Endothelial cell of umbilical vein (primary cell): ENCODE results near the gene KLHL5. TPM values are rescaled to one million over a fixed set of nuclear protein-coding genes. Genes with fewer than 3 reads are reported as not detected.

Experiments used
- BruUV-seq: library from RNA; stranded (reverse); fragments of 400-500 nt; replicated peaks from 2 replicates; lab custom pipeline; 2021; lab: Mats Ljungman, UMichigan
- CTCF ChIA-PET: fragments of 300-600, 350-600 bp; sonication (Branson Sonifier 250); formaldehyde crosslinking; loops from one replicate; lab custom pipeline; 2021; ENCODE audit warnings: antibody characterized with exemption, inconsistent platforms; lab: Charles Lee
- POLR2A ChIA-PET: fragments of 300-600, 350-600 bp; sonication (Branson Sonifier 250); formaldehyde crosslinking; loops from one replicate; lab custom pipeline; 2021; ENCODE audit warnings: antibody characterized with exemption, inconsistent platforms; lab: Charles Lee
- DNase-seq: peaks from one replicate; pipeline ENCODE4 v3.0.0-alpha.2; 2011; ENCODE audit warnings: low read depth, low spot score
- FAIRE-seq: peaks from 2 replicates; lab custom pipeline; 2011; peaks lifted over from hg19 to GRCh38; lab: Jason Lieb, UNC
- H2AFZ ChIP-seq: 2 replicates; pipeline ENCODE4 v1.6.0; 2012; ENCODE audit warnings: low read depth, low read length, control low read depth, inconsistent platforms
- H3K27ac ChIP-seq: 2 replicates; pipeline ENCODE4 v1.5.1; 2011; ENCODE audit warnings: low read depth, mild to moderate bottlenecking, control low read depth, low read length, moderate library complexity; ENCODE audit not compliant: insufficient read depth
- H3K27me3 ChIP-seq, 2 experiments: 2 replicates each; pipeline versions ENCODE4 v1.6.0 to v1.6.1; 2011; ENCODE audit warnings: low read length in 2 of 2, mixed read lengths in 1 of 2; ENCODE audit not compliant: control insufficient read depth in 2 of 2, insufficient read depth in 2 of 2
- H3K36me3 ChIP-seq, 2 experiments: 2 replicates in 1 of 2; 3 replicates in 1 of 2; pipeline ENCODE4 v1.5.1; 2011; ENCODE audit warnings: low read length in 2 of 2, mild to moderate bottlenecking in 1 of 2, moderate library complexity in 1 of 2; ENCODE audit not compliant: control insufficient read depth in 2 of 2, insufficient read depth in 2 of 2; ENCODE audit errors: extremely low read depth in 1 of 2
- H3K4me1 ChIP-seq: 3 replicates; pipeline ENCODE4 v1.5.1; 2011; ENCODE audit warnings: mild to moderate bottlenecking, low read length; ENCODE audit not compliant: control insufficient read depth, insufficient read depth; ENCODE audit errors: extremely low read depth
- H3K4me2 ChIP-seq: 2 replicates; pipeline ENCODE4 v1.6.1; 2011; ENCODE audit warnings: low read length, control low read depth, mixed read lengths; ENCODE audit not compliant: insufficient read depth
- H3K4me3 ChIP-seq, 3 experiments: fragments of 200-600 bp in 1 of 3; sonication (generic), shearing (Covaris generic) in 1 of 3; replicated peaks in 1 of 3; 2 replicates each; pipeline ENCODE4 v1.5.1; 2011 to 2016; ENCODE audit warnings: control low read depth in 3 of 3, low read length in 3 of 3, mild to moderate bottlenecking in 2 of 3, inconsistent platforms in 1 of 3, low read depth in 1 of 3, moderate library complexity in 1 of 3; ENCODE audit not compliant: insufficient read depth in 1 of 3
- H3K79me2 ChIP-seq: 2 replicates; pipeline ENCODE4 v1.6.0; 2012; ENCODE audit warnings: low read length, inconsistent platforms; ENCODE audit not compliant: control insufficient read depth, insufficient read depth
- H3K9ac ChIP-seq: replicated peaks from 2 replicates; pipeline ENCODE3; 2011; ENCODE audit warnings: low read length, control low read depth; ENCODE audit not compliant: insufficient read depth; ENCODE audit errors: extremely low read depth
- H3K9me1 ChIP-seq: replicated peaks from 3 replicates; pipeline ENCODE4 v1.6.0; 2011; ENCODE audit warnings: mild to moderate bottlenecking, low read length; ENCODE audit not compliant: control insufficient read depth, insufficient read depth; ENCODE audit errors: extremely low read depth
- H3K9me3 ChIP-seq: replicated peaks from 2 replicates; pipeline ENCODE4 v1.5.1; 2012; ENCODE audit warnings: low read length, inconsistent platforms; ENCODE audit not compliant: control insufficient read depth, insufficient read depth
- H4K20me1 ChIP-seq: replicated peaks from 2 replicates; pipeline ENCODE3; 2011; ENCODE audit warnings: mild to moderate bottlenecking, low read length; ENCODE audit not compliant: control insufficient read depth, insufficient read depth; ENCODE audit errors: extremely low read depth
- CTCF ChIP-seq, 2 donors: IDR thresholded peaks; 1 replicate in 1 of 2; 2 replicates in 1 of 2; pipeline ENCODE4 v1.5.1; 2011; ENCODE audit warnings: low read length in 2 of 2, mild to moderate bottlenecking in 2 of 2, moderate library complexity in 2 of 2, control low read depth in 1 of 2, inconsistent platforms in 1 of 2, low read depth in 1 of 2; ENCODE audit not compliant: insufficient read depth in 1 of 2; ENCODE audit errors: extremely low read depth in 1 of 2
- EZH2 ChIP-seq: IDR thresholded peaks from 2 replicates; pipeline ENCODE4 v1.6.1; 2012; ENCODE audit warnings: borderline replicate concordance, low read depth, mild to moderate bottlenecking, moderate library complexity, low read length, inconsistent platforms; ENCODE audit not compliant: severe bottlenecking
- FOS ChIP-seq: IDR thresholded peaks from 2 replicates; pipeline ENCODE4 v1.6.1; 2011; ENCODE audit warnings: mild to moderate bottlenecking, low read length, moderate library complexity, borderline replicate concordance; ENCODE audit not compliant: insufficient read depth
- GATA2 ChIP-seq: IDR thresholded peaks from 2 replicates; pipeline ENCODE4 v1.7.0; 2011; ENCODE audit warnings: low read depth, mild to moderate bottlenecking, moderate library complexity, mixed read lengths, low read length; ENCODE audit not compliant: insufficient read length, insufficient read depth
- JUN ChIP-seq: IDR thresholded peaks from 2 replicates; pipeline ENCODE4 v1.6.1; 2011; ENCODE audit warnings: borderline replicate concordance, low read depth; ENCODE audit not compliant: insufficient read length, insufficient read depth
- MAX ChIP-seq: IDR thresholded peaks from 2 replicates; pipeline ENCODE4 v1.6.1; 2011; ENCODE audit not compliant: insufficient read depth, insufficient read length
- MYC ChIP-seq: IDR thresholded peaks from one replicate; pipeline ENCODE4 v1.6.1; 2011; ENCODE audit warnings: mild to moderate bottlenecking, low read depth, low read length
- POLR2A ChIP-seq: IDR thresholded peaks from 2 replicates; pipeline ENCODE4 v1.6.1; 2012; ENCODE audit warnings: low read depth, mild to moderate bottlenecking, control low read depth, low read length
- POLR2AphosphoS5 ChIP-seq: IDR thresholded peaks from 2 replicates; pipeline ENCODE4 v1.6.1; 2012; ENCODE audit warnings: low read depth, mild to moderate bottlenecking, control low read depth, low read length, moderate library complexity; ENCODE audit not compliant: insufficient read depth
- dilution Hi-C: fragments of 300-500 bp; cut with MboI; formaldehyde crosslinking; loops from one replicate; pipeline ENCODE4 v1.15.0; 2019; ENCODE audit warnings: low sequenced_read_pairs; ENCODE audit not compliant: extremely low pct_ligation_motif_present
- intact Hi-C: fragments of 100-400 bp; cut with micrococcal nuclease; formaldehyde crosslinking; loops from one replicate; pipeline ENCODE4 v1.10.0; 2022
- polyA plus RNA-seq, 4 experiments: library from polyadenylated mRNA; depleted of rRNA in 3 of 4; stranded (reverse) in 3 of 4; unstranded in 1 of 4; fragments of >200 nt; gene quantifications; 2 replicates each; pipeline versions ENCODE4 v1.2.1 to v1.2.3, GENCODE V29; 2011 to 2012; ENCODE audit warnings: missing spikeins in 1 of 4
- total RNA-seq: library from RNA; stranded (reverse); gene quantifications from 2 replicates; pipeline ENCODE4 v1.2.3, GENCODE V29; 2021

KLHL5 gene
- total and polyA plus RNA-seq, 2 donors (not counting 3 experiments of a cell fraction or from before 2014, with no cell fraction given): 32.2 to 54.6 TPM

GRCh38 chr4:39032218-39033085, 29.6 kb upstream of the KLHL5 start, which contains the start of gene TMEM156:
Gene TMEM156 (minus strand): TSS chr4:39032409. CDS start chr4:39032313, 96 bp downstream.
- DNase-seq (peak; percentile 75), FAIRE-seq (peak; percentile 68)
- Histone ChIP-seq H3K4me2 (peak within 1 kb of the TSS; percentile 86), H2AFZ (peak within 1 kb of the TSS; percentile 15), H4K20me1 (no peaks in the 10 kb centered on the region), H3K9ac (peak within 1 kb of the TSS; percentile 25), H3K9me3 (no peaks in the 10 kb centered on the region), H3K4me3 (peak within 1 kb of the TSS in 1 of 3 experiments; percentile 19), H3K4me1 (peaks cover 27% of the 10 kb centered on the region), H3K27me3 (no peaks in the 10 kb centered on the region), H3K79me2 (peaks cover 4% of the 10 kb centered on the region), H3K9me1 (no peaks in the 10 kb centered on the region), H3K36me3 (no peaks in the 10 kb centered on the region), H3K27ac (peak within 1 kb of the TSS; percentile 90)
- POLR2A ChIA-PET: no interaction called here
- dilution Hi-C loops: no loop called here
- peak; percentile 77 for TF ChIP-seq GATA2
- TF ChIP-seq MAX: no peak
- no peak for TF ChIP-seq MYC
- TF ChIP-seq EZH2: no peak
- TF ChIP-seq CTCF (IDR thresholded peaks at IDR 0.05; ENCODE audit: extremely low read depth in 1 of 2, insufficient read depth in 1 of 2, low read depth in 1 of 2, low read length in 2 of 2): no peak
- peak; percentile 51 for TF ChIP-seq POLR2AphosphoS5
- peak; percentile 89 for TF ChIP-seq FOS
- peak; percentile 82 for TF ChIP-seq JUN
- no peak for TF ChIP-seq POLR2A
- intact Hi-C loops: loop anchor here (1.0 kb wide), 1 partner anchor 11 kb away; no protein-coding TSS in a partner anchor
- CTCF ChIA-PET: interaction anchor here (0.6 to 1.2 kb wide), 4 partner anchors 8 to 84 kb away, joined by 3 to 5 read pairs (median 4); no protein-coding TSS in a partner anchor
- BruUV-seq: TSS peak; percentile 83
